Measurements from ENCODE around the gene DKK2.

DNA sequence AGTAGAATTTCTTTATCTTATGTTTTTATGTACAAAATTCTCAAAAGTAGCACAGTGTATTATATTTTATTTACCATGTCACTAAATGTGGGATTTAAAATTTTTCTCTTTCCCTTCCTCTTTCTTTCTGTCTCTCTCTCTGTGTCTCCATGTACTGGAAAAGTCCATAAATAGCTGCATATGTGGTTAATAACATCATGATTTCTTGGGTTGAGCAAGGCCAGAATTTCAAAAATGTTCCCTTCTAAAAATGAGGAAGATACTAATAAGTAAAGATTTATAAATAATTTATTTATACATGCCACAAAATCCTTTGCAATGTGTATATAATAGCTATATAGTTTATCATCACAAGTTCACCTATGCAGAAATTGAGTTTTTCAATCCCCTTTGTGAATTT, 29.1 kb upstream of the DKK2 start:
- TF ChIP-seq, protein P1, sequence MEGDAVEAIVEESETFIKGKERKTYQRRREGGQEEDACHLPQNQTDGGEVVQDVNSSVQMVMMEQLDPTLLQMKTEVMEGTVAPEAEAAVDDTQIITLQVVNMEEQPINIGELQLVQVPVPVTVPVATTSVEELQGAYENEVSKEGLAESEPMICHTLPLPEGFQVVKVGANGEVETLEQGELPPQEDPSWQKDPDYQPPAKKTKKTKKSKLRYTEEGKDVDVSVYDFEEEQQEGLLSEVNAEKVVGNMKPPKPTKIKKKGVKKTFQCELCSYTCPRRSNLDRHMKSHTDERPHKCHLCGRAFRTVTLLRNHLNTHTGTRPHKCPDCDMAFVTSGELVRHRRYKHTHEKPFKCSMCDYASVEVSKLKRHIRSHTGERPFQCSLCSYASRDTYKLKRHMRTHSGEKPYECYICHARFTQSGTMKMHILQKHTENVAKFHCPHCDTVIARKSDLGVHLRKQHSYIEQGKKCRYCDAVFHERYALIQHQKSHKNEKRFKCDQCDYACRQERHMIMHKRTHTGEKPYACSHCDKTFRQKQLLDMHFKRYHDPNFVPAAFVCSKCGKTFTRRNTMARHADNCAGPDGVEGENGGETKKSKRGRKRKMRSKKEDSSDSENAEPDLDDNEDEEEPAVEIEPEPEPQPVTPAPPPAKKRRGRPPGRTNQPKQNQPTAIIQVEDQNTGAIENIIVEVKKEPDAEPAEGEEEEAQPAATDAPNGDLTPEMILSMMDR (conservative IDR thresholded peaks at IDR 0.05; ENCODE audit: low read depth, low read length) = no peak
- TF ChIP-seq EZH2phosphoT487 (IDR thresholded peaks at IDR 0.05; ENCODE audit: borderline replicate concordance, low read length) (no peak), EZH2 (IDR thresholded peaks at IDR 0.05; ENCODE audit: low read length, unreplicated experiment) (no peak)

Data from PC-3 (cell line).